ENCODE data around the gene CARS2.

GRCh38 chr13:110627761-110628476 is 78.0 kb downstream of the CARS2 start:
- TF ChIP-seq CTCF (IDR thresholded peaks at IDR 0.05 in 4 of 5, conservative IDR thresholded peaks at IDR 0.05 in 1 of 5) (no peak), POLR2A (IDR thresholded peaks at IDR 0.05) (no peak)
